B cell (primary cell): ENCODE results near the gene LCE1D.

ENCODE experiments used
- EZH2 ChIP-seq: IDR thresholded peaks from 2 replicates; pipeline ENCODE4 v1.6.1; 2012; ENCODE audit warnings: borderline replicate concordance, low read depth, mild to moderate bottlenecking, moderate library complexity, low read length; ENCODE audit not compliant: insufficient read depth, poor library complexity, severe bottlenecking
- TF ChIP-seq, protein P1 (sequence below): fragments of 200-600 bp; IDR thresholded peaks from one replicate; pipeline ENCODE4 v1.8.0; 2022; ENCODE audit warnings: antibody characterized with exemption, mild to moderate bottlenecking

DNA sequence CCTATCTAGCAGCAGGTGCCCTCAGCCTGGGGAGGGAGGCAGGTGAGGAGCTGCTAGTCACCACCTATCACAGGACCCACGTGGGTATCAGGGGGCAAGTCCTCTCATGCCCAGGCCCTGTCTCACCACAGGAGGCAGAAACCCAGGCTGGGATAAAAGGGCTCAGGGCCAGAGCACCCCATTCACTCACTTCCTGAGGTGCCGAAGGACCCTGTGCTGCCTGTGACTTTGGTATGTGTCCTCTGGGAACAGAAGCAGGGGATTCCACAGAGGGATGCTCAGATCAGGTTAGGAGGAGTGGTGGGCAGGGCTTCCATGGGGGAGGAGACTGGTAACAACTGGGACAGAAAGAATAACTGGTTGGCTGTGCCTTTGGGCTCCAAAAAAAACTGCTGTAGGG lies 10.4 kb upstream of the LCE1D start, which contains the start of gene LCE1E:
- TF ChIP-seq, protein P1, sequence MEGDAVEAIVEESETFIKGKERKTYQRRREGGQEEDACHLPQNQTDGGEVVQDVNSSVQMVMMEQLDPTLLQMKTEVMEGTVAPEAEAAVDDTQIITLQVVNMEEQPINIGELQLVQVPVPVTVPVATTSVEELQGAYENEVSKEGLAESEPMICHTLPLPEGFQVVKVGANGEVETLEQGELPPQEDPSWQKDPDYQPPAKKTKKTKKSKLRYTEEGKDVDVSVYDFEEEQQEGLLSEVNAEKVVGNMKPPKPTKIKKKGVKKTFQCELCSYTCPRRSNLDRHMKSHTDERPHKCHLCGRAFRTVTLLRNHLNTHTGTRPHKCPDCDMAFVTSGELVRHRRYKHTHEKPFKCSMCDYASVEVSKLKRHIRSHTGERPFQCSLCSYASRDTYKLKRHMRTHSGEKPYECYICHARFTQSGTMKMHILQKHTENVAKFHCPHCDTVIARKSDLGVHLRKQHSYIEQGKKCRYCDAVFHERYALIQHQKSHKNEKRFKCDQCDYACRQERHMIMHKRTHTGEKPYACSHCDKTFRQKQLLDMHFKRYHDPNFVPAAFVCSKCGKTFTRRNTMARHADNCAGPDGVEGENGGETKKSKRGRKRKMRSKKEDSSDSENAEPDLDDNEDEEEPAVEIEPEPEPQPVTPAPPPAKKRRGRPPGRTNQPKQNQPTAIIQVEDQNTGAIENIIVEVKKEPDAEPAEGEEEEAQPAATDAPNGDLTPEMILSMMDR = no peak
- TF ChIP-seq EZH2 = no peak
